Renal cortical epithelial cell (primary cell): ENCODE measurements around the gene SYCP2. TPM values are rescaled to one million over a fixed set of nuclear protein-coding genes. Genes with fewer than 3 reads are reported as not detected.

Experiments
- DNase-seq: peaks from one replicate; pipeline ENCODE4 v3.0.0-alpha.2; 2011; ENCODE audit warnings: low read depth
- total RNA-seq: library from RNA; depleted of rRNA; stranded (reverse); fragments of >200 nt; gene quantifications from 2 replicates; pipeline ENCODE4 v1.2.3, GENCODE V29; 2014

The SYCP2 gene
- total RNA-seq, 1 donor from 2014 or later, result 2.4 TPM

DNA sequence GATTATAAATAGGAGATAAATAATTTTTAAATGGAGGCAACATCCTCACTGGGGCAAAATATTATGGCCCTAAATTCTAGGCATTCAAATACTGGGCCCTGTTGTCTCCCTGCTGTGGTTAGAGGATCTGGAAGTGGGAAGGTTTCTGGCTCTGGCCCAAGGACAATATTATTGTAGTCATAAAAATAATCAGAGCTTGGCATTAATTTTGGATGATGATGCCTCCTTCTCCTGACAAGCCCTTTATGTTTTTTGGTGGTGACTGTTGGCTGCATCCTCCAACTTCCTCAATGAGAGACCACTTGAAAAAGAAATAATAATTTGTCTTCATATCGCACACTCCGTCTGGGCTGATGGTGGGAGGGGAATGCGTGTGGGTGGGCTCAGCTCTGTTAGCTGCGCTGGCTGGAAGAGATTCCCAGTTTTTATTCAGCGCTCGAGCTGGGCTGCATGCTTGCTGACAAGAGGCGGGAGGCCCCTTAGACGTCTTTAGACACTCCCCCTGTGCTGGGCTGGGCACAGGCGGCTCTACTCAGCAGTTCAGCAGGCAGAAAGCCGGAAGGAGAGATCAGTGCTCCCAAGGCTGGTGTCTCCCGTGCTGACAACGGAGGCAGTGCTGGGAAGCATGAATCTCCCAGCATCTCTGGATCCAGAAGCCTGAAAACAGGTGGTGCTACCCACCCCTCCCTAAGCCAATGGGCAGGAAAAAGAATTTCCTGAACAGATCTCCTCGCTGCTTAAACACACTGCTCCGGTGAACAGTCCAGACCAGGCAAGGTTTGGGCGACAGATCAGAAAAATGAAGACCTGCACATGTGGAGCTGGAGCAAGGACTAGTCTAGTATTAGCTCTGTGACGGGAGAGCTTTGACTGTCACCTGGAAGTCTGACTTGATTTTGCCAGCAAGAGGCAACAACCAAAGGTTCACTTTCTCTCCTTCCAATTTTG is 97.7 kb downstream of the SYCP2 start:
- peak; percentile 14 for DNase-seq

DNA sequence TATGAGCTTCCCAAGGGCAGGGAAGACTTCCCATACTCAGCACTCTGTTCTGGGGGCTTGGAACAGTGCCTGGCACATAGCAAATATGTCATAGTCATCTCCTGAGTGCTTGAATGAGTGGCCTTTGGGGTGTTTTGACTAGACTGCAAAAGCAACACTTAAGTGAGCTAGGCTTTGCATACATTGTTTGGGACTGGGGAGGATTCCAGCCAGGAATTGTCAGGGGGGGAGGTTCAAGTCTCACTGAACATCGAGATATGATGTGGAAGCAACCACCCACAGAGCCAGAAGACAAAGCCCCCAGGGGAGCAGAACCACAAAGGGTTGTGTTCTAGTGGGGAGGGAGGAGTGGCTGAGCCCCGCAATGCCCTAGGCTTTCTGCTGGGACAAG is 98.4 kb downstream of the SYCP2 start:
- no peak for DNase-seq

DNA sequence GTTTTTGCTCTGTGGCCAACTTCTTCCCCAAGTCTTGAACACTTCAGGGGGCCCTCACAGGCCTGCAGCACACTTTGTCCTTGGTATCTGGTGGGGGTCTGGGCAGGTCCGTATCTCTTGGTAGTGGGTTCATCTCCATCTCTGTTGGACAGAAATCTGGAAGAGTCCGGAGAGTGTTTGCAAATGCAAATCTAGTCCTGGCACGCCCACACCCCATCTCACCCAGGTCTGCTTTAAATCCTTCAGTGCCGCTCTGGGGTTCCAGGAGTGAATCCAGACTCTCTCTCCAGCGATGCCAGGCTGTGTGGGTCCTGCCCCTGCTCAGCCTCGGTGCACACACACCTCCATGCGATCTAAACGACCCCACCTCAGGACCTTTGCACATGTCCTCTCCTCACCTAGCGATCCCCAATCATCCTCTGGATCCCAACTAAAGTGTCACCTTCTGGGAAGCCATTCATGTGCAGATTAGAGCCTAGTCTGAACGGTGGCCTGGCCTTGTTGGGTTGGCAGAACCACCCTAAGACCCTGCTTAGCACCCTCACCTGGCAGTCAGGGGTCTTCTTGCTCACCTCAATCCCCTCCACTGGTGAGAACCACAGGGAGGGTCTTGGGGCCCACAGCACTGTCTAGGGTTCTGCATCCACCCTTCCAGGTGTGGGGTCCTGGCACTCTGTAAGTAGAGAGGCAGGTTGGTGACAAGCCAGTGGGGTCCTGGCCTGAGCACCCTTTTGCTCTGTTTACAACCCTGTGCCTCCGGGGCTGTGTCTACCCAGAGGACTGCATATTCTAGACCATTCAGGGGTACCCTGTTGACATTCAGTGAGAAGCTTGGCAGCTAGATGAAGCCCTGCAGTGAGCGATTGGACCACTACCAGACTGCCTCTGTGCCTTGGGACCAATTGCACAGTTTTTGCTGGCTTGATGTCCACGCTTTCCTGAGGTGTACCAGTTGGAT is 100.8 kb downstream of the SYCP2 start:
- DNase-seq, result no peak

DNA sequence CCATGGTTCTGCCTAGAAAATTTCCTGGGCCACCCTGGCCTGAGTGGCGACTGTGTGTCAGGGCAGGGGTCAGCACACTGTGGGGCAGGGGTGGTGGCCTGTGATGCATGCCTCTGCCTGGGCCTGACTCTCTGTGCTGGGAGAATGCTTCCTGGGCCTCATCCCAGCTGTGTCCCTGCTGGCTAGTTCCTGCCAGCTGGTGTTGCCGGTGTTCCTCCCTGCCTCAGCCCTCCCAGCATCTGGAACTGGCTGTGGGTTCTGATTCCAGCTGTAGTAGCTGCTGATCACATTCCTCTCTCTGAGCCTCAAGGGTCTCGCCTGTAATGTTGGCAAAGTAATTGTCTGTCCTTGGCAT is 101.5 kb downstream of the SYCP2 start:
- no peak for DNase-seq

DNA sequence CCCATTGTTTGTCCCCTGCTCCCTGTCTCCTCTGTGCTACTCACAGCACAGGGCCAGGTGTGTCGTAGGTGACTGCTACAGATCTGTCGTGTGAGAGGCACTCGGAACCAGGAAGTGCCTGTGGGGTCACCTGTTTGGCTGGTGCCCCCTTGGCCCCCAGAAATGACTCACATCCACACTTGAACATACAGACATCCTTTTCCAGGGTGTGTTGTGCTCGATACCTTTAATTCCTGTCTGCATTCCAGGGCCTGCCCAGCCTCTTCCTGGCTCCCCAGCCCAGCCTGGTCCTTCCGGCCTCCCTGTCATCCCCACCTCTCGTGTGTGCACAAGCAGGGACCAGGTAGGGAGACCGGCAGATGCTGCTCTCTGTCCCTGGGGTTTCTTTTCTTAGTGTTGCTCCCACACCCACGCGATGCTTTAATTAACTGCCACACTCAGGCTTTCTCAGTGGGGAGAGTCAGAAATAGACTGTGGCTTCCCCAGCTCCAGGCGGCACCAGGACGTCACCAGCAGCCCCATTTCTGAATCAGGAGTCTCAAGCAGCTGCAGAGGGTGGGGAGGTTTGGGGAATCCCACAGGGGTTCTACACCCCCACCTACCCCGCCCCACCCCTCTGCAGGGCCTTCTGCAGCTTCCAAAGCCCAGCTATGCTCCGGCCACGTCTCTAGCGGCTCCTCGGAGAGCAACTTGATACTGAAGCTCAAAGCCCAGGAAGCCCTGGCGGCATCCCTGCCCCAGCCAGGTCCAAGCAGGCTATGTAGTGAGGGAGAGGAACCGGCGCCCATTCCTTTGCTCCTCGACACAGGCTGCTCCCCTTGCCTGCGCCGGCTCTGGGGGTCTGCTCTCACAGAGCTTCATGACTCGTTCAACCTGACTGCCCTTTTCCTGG is 102.2 kb downstream of the SYCP2 start:
- peak; percentile 40 for DNase-seq

GRCh38 chr20:59830665-59831023 is 102.8 kb downstream of the SYCP2 start:
- no peak for DNase-seq

GRCh38 chr20:59829786-59830664 is 103.4 kb downstream of the SYCP2 start:
- DNase-seq, result no peak

- DNase-seq, result no peak
These were observed 104.2 kb downstream of the SYCP2 start for GRCh38 chr20:59829054-59829785.

- DNase-seq, result no peak
These were observed 105.0 kb downstream of the SYCP2 start for GRCh38 chr20:59828125-59829053.

DNA sequence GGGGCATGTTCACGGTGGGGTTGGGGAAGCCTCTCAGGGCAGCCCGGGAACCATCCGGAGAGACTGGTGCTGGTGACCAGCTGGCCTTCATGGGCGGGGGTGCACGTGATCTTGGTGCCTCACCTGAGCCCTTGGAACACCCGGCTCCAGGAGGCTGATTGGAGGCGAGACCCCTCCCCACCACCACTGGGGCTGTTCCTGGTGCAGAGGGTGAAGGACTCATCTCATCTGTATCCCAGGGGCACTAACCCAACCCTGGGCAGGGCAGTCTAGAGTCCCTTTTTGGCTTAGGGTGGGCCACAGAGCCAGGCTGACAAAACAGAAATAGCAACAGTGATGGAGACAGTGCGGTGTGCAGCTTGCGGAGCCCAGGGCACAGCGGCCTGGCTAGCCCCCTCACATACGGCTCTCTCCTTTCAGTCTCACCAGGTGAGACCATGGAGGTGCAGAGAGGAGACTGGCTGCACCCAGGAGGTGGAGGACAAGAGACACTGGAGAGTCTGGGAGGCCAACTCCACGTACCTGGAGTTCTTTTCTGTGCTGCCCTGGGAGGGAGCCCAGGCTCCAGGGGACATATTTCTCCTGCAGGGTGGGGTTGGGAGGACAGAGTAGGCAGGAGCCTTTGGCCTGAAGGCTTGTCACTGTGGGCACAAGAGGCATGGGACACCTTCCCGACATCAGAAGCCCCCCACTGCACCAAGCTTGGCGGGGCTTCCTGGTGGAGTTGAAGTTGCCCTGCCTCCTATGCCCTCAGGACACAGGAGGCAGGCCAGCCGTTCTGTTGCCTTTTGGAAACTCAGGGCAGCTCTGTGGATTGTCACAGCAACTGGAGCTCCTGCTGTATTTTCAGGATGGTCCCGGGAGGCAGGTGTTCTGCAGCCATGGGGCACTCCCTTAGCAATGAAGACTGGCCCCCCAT is 106.0 kb downstream of the SYCP2 start:
- DNase-seq, result no peak

GRCh38 chr20:59825944-59826759 is 107.3 kb downstream of the SYCP2 start:
- peak; percentile 30 for DNase-seq

DNA sequence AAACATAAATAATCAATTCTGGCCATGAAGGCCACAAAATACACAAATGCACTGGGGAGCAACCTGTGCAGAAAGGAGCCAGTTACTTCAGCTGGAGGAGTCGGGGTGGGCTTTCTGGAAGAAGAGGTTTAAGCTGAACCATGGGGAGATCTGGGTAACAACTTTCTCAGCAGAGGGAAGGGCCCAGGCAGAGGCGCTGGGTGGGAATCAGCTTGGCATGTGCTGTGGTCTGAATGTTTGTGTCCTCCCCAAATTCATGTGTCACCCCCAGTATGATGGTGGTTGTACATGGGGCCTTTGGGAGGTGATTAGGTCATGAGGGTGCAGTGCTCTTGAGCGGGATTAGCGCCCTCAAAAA is 107.9 kb downstream of the SYCP2 start:
- DNase-seq, result no peak

- DNase-seq, result no peak
These were observed 108.5 kb downstream of the SYCP2 start for GRCh38 chr20:59824711-59825562.

GRCh38 chr20:59823491-59824259 is 109.8 kb downstream of the SYCP2 start:
- no peak for DNase-seq

GRCh38 chr20:59823030-59823423 is 110.4 kb downstream of the SYCP2 start:
- no peak for DNase-seq
